ENCODE results near the gene PTPN14.
"Not testable (repeated sequence)": the region's sequence is repeated elsewhere in the genome, so short reads cannot be mapped to it uniquely, and the experiment has no call there.

The PTPN14 gene

DNA sequence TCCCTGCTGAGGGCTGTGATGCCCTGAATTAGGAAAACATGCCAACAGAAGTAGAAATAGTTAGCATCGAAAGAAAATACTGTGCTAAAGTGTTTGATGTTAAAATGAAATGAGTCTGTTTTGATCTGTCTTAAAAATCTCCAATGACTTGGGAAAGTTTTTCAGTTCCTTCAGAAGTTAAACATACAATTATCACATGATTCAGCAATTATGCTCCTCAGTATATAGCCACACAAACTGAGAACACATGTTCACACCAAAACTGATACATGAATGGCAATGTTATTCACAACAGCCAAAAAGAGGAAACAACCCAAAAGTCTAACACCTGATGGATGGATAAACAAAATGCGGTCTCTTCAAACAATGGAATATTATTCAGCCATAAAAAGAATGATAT lies 130.6 kb downstream of the PTPN14 start:
- no peak for DNase-seq

DNA sequence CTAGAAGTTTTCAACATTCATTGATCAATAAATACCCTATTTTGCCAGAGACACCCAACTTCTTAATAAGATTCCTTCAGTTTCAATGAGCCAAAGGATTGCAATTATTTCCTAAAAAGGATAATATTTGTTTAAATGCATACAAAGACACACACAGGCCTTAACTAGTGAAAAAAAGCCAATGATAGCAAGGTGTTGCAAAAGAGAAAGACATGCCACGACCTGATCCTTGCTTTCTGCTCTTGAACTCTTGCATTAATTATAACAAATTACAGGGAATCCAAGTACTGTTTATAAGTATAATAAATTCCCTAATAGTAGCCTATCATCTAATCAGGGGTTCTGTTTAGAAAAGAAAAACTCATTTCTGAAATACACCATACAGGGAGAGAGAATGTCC lies 131.1 kb downstream of the PTPN14 start:
- DNase-seq: no peak

DNA sequence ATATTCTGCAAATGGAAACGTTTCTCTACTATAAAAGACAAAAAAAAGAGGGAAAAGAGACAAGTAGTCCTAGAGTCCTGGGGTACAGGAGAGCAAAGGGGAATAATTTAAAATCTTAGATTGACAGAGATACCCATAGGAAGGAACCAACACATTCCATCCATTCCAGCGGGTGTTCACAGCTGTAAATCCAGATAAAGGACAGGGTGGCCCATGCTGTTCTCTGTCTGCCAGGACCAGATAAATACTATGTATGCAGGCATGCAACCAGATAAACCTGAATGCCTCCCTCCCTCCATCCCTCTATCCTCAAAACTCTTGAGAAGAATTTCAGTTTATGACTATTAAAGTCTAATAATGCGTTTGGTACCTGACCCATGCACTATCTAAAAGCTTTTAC lies 131.8 kb downstream of the PTPN14 start:
- DNase-seq: no peak

DNA sequence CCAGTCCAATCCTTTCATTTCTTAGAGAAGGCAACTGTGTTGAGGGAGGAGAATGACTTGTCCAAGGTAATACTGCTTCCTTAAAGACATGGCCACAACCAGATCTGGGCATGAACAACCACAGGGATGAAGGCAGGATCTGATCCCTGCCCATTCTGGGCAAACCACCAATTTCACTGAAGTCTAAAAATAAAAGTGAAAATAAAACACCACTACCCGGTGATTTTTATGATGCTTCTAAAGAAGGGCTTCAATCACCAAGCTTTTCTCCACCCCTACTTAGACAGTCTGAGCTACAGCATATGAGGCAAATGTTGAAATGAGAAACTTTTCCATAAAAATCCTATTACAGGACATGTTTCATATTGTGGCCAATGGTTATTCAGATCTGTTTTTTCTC lies 133.0 kb downstream of the PTPN14 start:
- DNase-seq: no peak

DNA sequence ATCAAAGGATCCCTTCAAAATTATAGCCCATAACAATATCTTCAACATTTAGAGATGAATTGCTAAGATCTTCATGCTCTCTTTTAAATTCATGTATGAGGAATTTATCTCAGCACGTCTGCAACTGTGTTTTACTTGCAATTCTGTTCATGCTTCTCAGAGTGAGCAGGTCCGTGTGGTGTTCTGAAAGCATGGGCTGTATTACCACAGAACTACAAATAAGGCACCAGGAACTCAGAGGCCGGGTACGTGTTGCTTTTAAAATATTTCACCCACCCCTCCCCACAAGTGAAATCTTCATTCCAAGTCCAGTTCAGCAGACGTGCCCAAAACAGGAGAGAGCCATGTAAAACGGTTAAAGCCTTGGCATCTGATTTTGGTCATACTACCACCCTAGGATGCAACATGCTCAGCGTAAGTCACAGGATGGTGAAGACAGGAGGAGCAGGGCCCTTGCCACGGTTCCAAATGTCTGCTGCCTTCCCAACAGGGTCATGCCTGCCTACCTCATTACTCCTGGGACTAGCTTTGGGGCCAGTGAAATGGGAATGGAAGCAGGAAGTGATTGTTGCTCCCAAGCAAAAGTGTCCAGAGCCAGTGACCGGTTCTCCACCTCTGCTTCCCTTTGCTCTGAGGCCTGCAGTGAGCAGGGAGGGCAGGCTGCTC lies 133.7 kb downstream of the PTPN14 start:
- no peak for DNase-seq

DNA sequence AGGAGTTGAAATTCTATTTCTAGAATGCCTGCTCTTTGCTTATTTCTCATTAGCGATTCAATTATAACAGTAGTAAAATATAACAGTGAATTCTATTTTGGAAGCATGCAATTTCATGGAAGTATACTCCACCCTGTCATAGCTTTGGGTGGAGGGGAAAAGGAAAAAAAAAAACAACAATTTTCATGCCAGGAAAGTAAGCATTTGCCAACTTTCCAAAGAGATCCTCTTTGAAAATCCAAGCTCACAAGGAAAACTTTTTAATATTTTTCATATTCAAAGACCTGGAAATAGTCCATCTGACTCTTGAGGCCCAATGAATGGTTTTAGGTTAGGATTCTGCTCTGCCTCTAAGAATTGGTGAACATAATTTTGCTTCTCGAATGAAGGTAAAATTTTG lies 134.5 kb downstream of the PTPN14 start:
- DNase-seq: no peak

DNA sequence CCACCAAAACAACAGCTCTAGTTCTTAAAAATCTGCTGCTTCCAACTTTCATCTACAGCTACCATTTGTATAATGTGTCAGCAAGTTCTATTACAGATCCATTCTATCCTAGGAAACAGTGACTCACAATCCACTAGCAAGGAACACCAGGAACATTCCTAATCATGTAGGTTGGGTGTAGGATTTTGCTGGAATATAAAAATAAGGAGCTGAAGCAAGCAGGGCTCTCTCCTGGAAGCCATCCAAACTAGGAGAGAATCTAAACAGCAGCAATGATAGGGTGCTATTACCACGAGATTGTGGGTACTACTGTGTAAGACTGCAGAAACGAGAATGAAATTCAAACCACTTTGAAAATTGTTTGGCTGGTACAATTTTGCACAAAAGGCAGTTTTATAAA lies 135.0 kb downstream of the PTPN14 start:
- DNase-seq: no peak

DNA sequence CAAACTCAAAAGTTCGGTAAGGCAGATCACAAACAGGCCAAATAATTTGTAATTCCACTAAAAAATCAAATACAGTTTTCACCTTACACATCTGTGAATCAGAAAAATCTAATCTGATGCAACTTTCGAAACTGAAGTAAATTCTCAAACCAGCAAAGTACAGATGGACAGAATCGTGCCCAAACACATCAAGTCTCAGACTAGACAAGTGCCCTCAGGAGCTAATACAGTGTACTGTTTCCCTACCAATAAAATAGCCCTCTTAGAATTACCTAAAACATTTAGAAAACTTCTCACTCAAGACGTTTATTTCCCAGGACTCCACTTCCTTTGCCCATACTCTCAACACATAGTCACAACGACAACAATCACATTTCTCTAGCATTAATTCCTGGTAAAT lies 136.3 kb downstream of the PTPN14 start:
- no peak for DNase-seq

DNA sequence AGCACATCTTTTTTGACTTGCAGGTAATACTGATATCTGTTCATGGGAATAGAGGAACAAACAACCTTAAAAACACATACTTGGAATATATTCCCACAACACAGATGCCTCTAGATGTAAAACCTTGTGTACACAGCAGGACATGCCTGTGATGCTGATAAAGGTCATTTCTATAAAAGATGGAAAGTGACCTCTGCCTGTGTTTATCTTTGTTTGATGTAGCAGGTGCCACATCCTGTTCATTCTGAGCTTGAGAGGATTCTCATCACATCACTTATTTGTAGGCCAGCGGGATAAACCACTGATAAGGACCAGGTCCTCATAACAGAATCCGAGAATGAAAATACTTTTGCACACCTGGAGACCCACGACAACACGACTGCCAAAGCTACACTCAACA lies 136.7 kb downstream of the PTPN14 start:
- DNase-seq: no peak

DNA sequence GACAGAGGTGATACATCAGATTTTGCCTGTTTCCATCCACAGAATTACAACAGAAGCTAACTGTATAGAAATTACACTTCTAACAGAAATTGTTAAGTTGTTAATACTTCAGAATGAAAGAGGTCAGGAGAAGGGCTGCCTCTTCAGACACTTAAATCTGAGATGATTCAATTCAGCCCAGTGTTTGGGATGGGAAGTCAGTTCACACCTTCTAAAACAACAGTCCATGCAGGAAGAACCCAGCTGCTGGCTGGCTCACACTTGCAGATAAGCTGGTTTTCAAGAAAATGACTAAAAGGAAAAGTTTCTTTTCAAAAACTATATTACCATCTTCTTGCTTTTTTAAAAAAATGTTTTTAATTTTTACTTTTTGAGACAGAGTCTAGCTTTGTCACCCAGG lies 138.1 kb downstream of the PTPN14 start:
- DNase-seq: no peak

DNA sequence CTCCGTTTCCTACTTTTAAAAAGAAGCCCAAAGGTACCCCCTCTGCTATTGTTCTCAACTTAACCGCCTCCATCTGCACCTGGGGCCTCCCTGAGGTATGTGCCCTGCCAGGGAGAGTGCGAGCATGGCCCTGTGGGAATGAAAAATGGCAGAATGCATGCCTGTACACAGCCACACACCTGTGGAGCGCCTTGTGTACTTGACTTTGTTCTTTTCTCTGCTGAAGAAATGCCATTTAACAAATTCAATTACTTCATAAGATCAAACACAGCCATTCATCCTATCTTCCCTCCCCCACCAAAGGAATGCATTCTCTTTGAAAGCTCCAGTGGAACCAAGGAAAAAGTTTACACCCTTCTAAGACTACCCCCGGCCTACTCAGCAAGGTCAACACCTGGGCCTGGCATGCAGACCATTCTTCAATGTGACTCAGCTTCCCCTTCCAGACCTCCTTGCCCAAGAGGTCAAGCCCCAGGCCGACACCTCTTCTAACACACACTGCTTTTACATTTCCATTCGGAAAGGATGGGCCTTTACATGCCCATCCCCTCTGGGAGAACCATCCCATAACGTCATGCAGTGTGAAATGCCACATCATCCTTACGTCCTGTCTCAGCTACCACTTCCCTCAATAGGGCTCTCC lies 146.7 kb downstream of the PTPN14 start:
- DNase-seq: no peak

DNA sequence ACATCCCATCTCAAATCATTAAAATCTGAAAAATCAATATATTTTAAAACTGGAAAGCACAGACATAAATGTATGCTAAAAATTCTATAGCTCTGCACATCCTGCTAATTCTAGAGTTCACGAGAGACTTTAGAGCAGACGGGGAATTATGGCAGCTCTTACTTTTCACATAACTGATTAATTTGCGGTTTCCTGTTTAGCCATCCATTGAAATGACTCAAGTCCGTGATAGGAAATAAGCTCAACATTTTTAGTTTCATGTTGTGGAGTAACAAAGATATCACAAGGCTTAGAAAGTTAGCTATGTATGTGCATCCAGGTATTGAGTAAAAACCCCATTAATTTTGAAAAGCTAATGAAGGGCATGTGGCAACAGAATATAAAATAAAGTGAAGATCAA lies 147.2 kb downstream of the PTPN14 start:
- no peak for DNase-seq

DNA sequence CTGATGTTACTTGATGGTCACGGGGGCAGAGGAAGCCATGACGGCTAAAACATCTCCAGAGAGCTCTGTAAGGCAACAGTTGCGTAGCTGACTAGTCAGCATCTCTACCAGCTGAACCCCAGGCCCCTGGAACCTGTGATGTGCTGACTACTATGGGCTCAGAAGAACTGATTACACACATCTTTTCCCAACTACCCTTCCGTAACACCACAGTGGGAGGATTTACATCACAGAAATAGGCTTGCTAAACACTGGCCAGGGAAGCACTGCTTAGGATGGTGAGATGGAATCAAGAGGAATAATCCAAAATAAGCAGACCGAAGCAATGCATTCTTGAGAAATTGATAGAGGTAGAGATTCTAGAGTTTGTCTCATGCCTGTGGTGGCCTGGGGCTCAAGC lies 148.0 kb downstream of the PTPN14 start:
- no peak for DNase-seq

DNA sequence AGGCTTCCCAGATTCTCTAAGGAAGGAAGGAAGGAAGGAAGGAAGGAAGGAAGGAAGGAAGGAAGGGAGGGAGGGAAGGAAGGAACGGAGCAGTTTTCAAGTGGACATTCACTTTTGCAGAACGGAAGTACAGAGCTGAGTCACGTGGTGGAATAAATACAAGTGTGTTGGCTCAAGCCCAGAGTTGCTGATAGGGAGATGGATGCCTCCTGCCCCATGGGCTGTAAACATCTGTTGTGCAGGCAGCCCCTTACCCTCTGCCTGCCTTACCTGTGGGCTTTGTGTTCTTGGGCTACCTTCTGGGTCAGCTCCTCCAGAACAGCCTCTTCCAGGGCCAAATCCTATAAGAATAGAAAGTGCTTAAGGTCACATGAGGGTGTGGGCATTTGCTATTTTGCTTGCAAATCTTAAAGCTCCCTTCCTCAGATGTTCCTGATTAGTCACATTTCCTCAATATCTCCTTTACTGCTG lies 148.8 kb downstream of the PTPN14 start:
- no peak for DNase-seq

DNA sequence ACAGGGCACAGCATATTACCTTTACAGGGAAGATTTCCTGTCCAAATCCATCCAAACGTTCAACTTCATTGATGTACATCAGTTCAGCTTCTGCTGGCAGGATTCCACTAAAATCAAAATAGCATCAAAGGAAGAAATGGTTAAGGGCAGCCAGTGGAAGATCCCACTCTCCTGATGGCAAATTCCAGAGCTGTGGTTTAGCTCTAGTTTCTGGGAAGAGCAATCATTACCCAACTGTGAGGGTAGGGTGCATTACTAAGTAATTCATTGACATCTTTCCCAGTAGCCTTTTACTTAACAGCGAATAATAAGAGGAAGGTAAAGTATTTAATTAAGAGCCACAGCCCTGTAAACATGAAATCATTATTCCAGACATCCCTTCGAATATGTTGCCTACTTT lies 149.7 kb downstream of the PTPN14 start:
- DNase-seq: no peak

DNA sequence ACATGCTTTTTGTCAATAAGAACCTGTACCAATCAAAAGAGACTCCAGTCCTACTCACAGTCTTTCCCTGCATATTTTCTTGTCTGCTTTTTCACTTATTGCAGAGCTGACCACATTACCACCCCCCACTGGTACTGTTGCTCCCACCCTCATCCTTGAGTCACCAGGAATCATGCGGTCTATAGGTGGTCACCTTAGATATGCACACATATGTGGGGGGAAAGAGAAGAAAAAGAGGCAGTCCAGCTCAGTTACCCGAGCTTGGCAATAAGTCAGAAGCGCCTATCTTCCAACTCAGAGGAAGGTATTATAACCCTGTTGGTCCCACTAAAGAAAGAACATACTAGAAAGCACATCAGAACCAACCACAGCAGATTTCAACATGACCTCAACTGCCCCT lies 151.3 kb downstream of the PTPN14 start:
- no peak for DNase-seq

DNA sequence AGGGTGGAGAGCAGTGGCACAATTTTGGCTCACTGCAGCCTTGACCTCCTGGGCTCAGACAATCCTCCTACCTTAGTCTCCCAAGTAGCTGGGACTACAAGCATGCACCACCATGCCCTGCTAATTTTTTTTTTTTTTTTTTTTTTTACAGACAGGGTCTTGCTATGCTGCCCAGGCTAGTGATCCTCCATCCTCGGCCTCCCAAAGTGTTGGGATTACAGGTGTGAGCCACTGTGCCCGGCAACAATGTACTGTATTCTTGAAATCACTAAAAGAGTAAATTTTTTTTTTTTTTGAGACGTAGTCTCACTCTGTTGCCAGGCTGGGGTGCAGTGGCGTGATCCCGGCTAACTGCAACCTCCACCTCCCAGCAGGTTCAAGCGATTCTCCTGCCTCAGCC lies 152.9 kb downstream of the PTPN14 start:
- DNase-seq: no peak

DNA sequence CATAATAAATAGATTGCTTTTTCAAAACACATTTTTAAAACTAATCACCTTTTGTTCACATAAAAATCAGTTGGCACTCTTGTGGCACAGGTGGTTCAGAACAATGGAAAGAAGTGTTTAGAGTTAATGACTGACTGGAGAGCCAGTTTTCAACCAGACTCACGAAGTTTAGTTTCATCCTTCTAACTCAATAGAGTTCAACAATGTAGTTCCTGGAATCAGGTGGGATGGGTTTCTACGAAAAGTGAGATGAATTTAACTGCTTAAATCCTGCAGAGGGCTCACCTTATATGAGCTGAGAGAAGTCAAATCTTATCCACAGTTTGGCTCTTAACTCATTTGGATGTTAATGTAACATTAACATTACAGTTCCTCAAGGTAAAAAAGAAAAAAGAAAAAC lies 153.9 kb downstream of the PTPN14 start:
- DNase-seq: no peak

DNA sequence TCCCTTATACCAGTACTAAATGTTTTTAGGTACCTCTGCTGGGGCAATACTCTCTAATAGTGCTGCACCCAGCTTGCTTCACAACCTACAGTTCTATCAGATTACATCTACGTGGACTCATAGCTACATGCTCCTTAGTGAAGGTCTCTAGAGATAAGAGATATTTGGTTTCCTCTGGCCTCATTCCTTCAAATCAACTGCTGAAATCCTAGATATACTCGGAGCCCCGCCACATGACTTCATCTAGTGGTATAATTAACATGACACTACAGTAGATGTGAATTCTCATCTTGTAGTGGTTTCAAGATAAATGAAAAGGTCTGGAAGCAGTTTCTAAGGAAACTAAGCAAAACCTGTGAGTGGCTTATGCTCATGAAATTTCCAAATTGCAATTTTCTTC lies 155.1 kb downstream of the PTPN14 start:
- DNase-seq: no peak

DNA sequence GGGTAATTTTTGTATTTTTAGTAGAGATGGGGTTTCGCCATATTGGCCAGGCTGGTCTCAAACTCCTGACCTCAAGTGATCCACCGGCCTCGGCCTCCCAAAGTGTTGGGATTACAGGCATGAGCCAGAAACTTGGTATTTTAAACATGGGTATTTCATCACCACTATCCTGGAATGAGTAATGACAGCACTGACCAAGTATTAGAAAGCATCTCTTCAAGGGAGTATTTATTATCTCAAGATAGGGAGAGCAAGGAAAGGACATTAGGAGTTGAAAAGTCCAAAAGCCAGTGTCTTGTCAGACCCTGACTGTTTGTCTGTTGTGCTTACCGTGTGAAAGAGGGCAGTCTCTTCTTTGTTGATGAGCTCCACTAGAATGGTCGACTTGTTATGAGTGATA lies 156.8 kb downstream of the PTPN14 start:
- DNase-seq: not testable (repeated sequence)

DNA sequence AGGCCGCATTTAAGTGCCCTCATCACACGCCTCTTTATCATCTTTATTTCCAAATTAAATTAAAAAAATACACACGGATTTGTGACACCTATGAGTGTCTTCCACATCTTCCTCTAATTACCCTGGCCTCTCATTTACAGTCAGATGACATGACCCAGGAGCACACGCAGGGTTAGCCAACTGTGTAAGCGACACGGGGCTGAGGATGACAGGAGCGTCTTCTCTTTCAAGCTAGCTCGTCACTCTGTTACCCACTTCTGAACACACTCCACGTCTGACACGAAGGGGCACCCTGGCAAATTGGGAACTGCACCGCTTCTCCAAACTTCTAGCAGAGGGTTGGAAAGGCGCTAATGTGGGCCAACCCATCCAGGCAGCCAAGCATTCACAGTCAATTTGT lies 158.3 kb downstream of the PTPN14 start:
- no peak for DNase-seq

DNA sequence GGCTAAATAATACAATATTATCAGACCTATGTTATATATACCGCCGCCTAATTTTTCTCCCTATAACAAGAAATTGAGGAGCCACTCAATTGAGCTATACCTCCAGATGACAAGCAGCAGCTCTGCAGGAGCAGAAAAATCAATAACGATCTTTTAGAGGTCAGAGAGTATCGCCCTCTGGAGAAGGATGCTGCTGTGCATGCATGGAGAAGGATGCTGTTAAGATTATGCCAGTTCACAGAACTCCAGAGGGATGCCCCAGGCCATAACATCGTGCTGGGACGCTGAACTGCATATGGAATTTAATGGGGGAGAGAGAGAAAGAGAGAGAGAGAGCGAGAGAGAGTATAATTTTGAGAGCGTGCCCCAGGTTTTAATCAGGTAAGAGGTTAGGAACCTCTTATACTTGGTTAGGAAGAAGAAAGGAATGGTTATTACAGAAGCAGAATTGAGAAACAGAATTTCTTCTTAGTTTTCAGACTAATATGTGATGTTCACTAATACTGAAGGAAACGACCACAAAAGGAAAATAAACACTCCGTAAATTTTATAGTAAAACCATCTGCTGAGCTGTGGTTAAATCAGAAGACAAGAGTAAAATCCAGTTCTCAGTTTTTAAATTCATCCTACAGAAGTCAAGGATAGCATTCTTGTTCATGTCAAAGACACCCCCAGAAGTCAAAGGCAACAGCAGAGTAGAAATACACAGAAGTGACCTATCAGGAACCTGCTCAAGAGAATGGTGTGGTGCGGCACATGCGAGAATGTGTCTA lies 159.3 kb downstream of the PTPN14 start:
- DNase-seq: no peak

DNA sequence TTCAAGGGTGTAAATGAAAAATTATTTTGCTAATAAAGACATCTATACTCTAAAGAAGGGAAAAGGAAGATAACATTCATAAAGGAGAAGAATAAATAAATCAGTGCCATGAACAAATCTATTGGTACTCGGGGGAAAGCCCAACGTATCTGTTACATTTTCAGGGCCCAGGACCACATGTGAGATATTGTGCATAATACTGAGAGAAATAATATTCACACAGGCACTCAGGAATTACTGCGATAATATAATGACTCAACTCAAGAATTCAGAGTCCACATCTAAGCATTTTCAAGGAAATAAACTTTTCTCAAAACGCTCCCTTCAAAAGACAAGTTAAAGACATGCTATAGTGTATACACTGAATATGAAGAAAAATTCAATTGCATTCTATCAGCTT lies 161.7 kb downstream of the PTPN14 start:
- DNase-seq: no peak

DNA sequence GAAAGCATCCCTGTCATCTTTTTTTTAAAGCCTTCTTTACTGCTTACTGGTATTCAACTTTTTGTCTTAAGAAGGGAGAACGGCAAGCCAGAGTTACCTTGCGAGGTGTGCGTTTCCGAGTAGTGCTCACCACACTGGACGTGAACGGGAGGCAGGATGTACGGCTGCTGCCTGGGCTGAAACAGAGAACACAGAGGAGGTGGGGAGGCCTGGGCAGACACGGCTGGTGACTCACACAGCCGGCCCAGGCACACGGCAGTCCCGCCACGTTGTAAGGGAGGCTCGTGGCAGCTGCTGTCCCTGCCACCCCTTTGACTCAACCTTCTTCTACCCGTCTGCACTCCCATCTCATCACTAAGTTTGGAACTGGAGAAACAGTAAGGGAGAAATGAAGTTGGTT lies 164.7 kb downstream of the PTPN14 start:
- no peak for DNase-seq
